ENCODE data around the gene GUCY1A1. TPM values are rescaled to one million over a fixed set of nuclear protein-coding genes. Genes with fewer than 3 reads are reported as not detected.

The GUCY1A1 gene
- total RNA-seq, 1 donor from 2014 or later: 106 TPM

- intact Hi-C loops (cut with micrococcal nuclease): no loop called here
- ATAC-seq (no peak), DNase-seq (no peak)
These were observed 9.5 kb upstream of the GUCY1A1 start for GRCh38 chr4:155657169-155657568.

DNA sequence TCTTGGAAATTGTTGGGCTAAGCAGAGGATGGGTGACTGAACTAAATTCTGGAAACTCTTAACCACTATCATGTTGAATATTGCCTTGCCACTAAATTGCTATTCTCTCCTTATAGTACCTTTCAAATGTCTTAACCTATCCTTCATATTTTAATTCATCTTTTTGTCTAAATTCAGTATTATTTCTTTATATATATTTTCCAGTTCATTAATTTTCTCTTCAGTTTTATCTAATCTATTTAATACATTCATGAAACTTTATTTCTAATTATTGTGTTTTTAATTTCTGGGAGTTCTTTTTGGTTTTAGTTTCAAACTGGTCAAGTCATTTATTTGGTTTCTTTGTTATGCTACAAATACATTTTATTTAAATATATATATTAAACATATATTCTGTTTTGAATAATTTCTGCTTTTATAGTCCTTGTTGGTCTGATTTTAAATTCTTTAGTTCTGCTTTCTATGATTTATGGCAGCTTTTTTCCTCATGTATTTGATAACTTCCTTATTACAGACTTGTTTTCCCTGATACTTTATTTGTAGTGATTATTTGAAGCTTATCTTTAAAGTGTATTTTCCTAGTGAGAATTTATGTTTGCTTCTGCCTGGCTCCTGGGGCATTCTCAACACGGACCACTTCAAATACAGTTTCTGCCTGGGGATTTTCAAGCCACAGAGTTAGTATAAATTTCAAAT lies 8.5 kb upstream of the GUCY1A1 start:
- DNase-seq: no peak
- no peak for ATAC-seq
- intact Hi-C loops (cut with micrococcal nuclease): no loop called here

GRCh38 chr4:155658681-155659064 lies 8.0 kb upstream of the GUCY1A1 start:
- intact Hi-C loops (cut with micrococcal nuclease): no loop called here
- ATAC-seq: no peak
- DNase-seq: no peak

DNA sequence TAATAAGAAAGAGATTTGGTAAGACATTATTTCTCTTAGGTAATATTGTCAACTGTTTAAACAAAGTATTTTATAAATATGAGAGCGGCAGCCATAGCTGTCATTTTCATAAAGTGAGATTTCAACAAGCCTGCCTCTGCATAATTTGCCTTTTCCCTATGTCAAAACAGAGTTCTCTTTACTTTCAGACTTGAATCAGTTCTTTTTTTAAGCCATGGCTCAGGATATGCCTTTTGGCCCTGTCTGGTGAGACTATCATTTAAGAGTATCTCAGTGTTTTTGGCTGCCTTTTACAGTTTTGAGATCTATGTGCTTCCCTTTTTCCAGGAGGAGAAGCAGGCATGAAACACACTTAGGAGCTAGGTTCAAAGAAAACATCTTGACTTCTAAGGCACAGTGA lies 7.5 kb upstream of the GUCY1A1 start:
- ATAC-seq (peak; percentile 40), DNase-seq (no peak)
- intact Hi-C loops (cut with micrococcal nuclease): no loop called here

DNA sequence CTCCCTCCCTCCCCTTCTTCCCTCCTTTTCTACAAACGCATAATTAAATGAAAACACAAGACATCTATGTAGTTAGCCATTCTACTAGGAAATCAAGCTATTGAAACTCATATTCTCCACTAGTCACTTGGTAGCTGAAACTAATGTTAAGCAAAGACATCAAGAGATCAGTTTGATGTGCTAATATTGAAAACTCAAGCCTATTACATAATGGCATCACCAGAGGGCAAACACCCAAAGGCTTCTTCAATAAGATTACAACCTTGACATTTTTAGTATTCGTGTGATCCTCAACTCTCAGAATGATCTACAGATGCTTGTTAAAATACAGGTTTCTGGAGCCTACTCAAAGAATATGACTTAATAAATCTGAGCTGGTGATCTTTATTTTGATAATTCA lies 6.2 kb upstream of the GUCY1A1 start:
- DNase-seq: no peak
- intact Hi-C loops (cut with micrococcal nuclease): no loop called here
- no peak for ATAC-seq

GRCh38 chr4:155665054-155665453 lies 1.6 kb upstream of the GUCY1A1 start:
- DNase-seq (no peak), ATAC-seq (no peak)
- intact Hi-C loops (cut with micrococcal nuclease): loop anchor here (5.0 kb wide), 1 partner anchor 223 kb away; no protein-coding TSS in a partner anchor

- ATAC-seq (peak; percentile 71), DNase-seq (peak; percentile 71)
- intact Hi-C loops (cut with micrococcal nuclease): loop anchor here (5.0 kb wide), 1 partner anchor 225 kb away; no protein-coding TSS in a partner anchor
These were observed 547 bp downstream of the GUCY1A1 start for GRCh38 chr4:155667222-155667567.

DNA sequence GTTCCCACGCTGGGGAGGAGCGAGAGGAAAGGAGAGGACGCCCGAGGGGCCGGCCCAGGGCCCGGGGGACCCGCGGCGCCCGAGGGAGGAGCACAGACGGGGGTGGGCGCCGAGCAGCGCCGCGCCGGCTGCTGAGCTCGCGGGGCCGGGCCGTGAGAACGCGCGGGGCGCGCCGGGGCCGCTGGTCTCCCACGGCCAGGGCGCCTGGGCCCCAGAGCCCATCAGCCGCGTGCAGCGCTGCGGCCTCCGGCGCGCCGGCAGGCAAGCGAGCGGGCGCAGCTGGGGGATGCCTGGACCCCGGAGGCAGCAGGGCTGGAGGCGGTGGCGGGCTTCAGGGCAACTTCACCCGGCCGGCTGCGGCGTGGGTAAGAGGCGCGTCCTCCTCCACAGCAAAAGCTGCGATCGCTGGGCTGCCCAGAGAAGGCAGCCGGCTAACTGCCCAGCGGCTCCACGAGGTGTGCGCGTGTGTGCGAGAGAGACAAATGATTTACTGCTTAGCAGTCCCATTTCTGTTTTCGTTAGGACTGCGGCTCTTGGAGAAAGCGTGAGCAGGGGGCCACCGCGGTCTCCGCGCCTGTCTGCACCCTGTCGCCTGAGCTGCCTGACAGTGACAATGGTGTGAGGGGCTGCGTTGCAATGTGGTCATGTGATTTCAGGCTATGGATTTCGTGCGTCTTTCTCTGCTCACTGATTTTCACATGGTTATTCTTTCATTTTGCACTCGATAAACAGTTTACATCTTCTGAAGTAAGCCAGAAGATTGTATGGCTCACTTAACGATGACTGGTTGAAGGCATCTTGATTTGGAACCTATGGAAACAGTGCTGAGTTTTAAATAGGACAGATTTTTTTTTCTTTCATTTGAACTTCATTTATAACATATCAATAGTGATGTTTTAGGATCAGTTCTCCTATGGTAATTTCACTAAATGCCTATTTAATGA lies 1.2 kb downstream of the GUCY1A1 start:
- ATAC-seq: peak; percentile 83
- intact Hi-C loops (cut with micrococcal nuclease): loop anchor here (5.0 kb wide), 1 partner anchor 226 kb away; no protein-coding TSS in a partner anchor
- peak; percentile 74 for DNase-seq

DNA sequence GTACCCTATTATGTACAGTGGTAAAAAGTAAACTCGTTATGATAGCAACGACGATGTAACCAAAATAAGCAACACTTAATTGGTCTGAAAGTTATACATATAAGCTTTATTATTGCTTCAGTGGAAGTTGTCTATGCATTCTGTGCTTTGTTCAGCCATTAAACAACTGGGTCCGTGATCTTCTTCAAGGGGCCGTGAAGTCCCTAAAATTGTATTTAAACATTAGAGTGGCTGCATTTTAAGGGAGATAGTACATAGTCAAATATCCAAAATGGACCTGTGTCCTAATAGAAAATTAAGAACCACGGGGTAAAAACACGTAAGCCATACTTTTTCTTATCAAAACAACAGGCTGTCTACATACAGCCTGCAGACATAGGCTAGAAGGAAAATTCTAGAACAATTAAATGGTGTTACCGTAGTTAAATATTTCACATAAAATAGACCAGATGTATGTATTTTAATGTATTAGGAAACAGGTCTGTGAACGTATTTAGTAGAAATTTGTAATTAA lies 2.1 kb downstream of the GUCY1A1 start:
- no peak for DNase-seq
- ATAC-seq: no peak
- intact Hi-C loops (cut with micrococcal nuclease): loop anchor here (5.0 kb wide), 1 partner anchor 226 kb away; no protein-coding TSS in a partner anchor

DNA sequence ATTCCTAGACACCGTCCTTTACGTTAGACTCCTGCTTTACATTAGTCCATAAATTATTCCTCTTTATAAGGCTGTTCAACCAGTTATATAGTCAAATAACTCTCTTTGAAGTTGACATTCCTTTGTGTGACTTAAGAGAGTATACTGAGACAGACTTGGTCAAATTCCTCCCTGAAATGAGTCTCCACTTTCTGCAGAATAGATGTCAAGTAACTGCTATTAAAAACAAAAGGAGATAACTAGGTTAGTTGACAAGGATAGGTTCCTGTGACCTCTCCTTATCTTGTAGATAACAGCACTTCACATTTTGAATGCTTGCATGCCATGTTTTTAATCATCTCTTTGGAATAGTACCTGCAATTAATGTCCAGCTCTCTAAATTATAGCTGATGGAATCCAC lies 5.7 kb downstream of the GUCY1A1 start:
- no peak for ATAC-seq
- intact Hi-C loops (cut with micrococcal nuclease): no loop called here
- no peak for DNase-seq

DNA sequence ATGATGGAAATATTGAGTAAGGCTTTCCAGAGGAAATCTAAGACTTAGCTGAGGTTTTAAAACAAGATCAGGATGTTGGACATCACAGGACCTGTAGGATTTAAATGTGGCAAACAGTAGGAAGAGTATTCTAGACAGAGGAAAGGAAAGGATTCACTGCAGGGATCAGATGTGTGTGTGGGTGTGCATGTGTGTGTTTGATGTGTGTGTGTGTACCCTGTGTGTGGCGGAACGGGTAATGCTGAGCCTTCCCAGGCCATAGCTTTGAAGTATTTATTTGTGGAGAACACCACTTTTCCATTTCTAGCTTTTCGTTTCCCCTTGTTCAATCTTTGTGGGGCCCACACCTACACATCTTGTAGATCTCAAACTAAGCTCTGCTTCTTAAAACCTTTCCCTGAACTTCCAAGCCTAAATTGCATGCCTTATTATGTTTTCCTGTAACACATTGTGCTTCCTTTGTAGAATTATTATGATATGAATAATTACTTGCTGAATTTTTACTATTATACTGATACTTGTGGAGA lies 6.9 kb downstream of the GUCY1A1 start:
- ATAC-seq (no peak), DNase-seq (no peak)
- intact Hi-C loops (cut with micrococcal nuclease): no loop called here

- DNase-seq (no peak), ATAC-seq (no peak)
- intact Hi-C loops (cut with micrococcal nuclease): no loop called here
These were observed 8.0 kb downstream of the GUCY1A1 start for GRCh38 chr4:155674669-155675071.

GRCh38 chr4:155675709-155676429 lies 9.2 kb downstream of the GUCY1A1 start:
- intact Hi-C loops (cut with micrococcal nuclease): no loop called here
- DNase-seq (no peak), ATAC-seq (peak; percentile 56)

GRCh38 chr4:155676430-155676825 lies 9.8 kb downstream of the GUCY1A1 start:
- DNase-seq: no peak
- intact Hi-C loops (cut with micrococcal nuclease): no loop called here
- peak; percentile 55 for ATAC-seq

DNA sequence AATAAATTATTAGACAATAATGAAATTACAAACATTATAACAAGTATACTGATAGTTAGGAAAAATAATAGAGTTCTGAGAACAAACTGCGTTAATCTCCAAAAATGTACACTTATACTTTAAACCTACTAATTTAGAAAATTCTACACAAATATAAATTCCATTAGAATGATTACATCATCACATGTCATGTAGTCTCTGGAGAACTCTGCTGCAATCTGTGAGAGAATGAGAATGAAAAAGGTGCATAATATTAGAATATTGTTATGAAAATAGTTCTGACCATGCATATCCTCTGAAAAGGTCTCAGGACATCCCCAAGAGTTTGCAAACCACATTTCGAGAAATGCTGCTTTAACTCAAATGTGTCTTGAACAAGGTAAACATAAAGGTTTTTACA lies 11.4 kb downstream of the GUCY1A1 start:
- ATAC-seq: no peak
- intact Hi-C loops (cut with micrococcal nuclease): no loop called here
- no peak for DNase-seq

- ATAC-seq (peak; percentile 71), DNase-seq (peak; percentile 26)
- intact Hi-C loops (cut with micrococcal nuclease): no loop called here
These were observed 12.7 kb downstream of the GUCY1A1 start for GRCh38 chr4:155679343-155679742.

- DNase-seq (no peak), ATAC-seq (no peak)
- intact Hi-C loops (cut with micrococcal nuclease): loop anchor here (10.0 kb wide), 1 partner anchor 167 kb away; no protein-coding TSS in a partner anchor
These were observed 15.2 kb downstream of the GUCY1A1 start for GRCh38 chr4:155681886-155682285.

- intact Hi-C loops (cut with micrococcal nuclease): loop anchor here (10.0 kb wide), 1 partner anchor 170 kb away; no protein-coding TSS in a partner anchor
- DNase-seq (no peak), ATAC-seq (no peak)
These were observed 17.8 kb downstream of the GUCY1A1 start for GRCh38 chr4:155684423-155684822.
